GM21390 (cell line): ENCODE data around the gene SENP2.
A peak's percentile ranks its signal among the peaks of the same experiment; 100 is the strongest.
"Not testable (repeated sequence)": the region's sequence is repeated elsewhere in the genome, so short reads cannot be mapped to it uniquely, and the experiment has no call there.

ENCODE experiments used
- ATAC-seq: cut with Tn5 transposase; IDR thresholded peaks from one replicate; pipeline ENCODE4 v1.9.1; 2021; ENCODE audit not compliant: unreplicated experiment

Gene SENP2

GRCh38 chr3:185585859-185586685 is at the start of gene SENP2:
Gene SENP2, plus strand, starts transcription at chr3:185586295. Its CDS starts 119 bp downstream, at chr3:185586414.
- ATAC-seq = peak; percentile 95

GRCh38 chr3:185537369-185537970 is 48.6 kb upstream of the SENP2 start:
- ATAC-seq = peak; percentile 99

DNA sequence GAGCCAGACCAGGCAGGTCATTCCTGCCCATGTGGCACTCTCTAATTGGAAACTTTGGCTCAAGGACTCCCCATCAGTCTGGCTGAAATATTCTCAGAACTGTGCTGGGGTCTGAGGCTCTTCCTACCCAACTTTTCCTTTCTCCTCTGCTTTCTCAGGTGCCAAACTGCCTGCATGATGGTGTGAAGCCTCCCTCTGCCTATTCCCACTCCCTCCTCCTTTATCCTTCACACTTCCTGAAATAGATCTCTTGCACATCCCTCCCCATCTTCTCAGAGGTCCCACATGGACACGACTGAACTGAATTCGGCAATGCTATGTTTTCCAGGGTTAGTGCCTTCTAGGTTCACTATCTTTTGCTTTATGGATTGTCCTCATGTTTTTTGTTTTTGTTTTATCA is 46.2 kb upstream of the SENP2 start:
- no peak for ATAC-seq

DNA sequence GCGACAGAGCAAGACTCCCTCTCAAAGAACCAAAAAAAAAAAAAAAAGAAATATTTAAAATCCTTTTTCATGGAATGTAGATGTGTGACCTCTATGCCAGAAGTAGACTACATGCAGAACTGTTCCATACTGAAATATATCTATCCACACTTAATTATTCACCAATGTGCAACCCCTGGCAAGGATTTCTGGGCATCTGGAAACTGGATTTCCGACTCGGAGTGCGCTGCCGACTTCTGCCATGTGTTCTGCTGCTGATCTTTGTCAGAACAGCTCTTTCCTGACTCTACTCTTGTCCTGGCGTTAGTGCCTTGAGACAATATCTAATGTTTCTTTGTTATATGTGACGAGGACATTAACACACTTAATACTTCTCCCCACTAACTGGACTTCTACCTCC is 45.4 kb upstream of the SENP2 start:
- ATAC-seq = no peak

DNA sequence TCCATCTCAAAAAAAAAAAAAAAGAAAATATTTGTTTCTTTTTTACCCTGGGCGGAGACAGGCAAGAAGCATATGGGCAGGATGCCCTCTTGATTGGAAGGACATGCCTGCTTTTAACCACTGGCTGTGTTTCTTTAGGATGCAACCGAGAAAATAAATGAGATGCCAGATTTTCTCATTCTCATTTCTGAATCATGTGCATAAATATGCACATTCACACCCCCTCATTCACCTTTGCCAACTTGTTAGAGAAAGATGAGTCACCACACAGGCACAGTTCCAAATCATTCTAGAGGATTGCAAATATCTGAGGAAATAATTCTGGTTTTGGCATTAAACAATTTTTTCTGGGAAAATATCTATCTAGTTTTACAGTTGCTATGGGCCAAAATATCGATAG is 37.0 kb upstream of the SENP2 start:
- ATAC-seq = no peak

DNA sequence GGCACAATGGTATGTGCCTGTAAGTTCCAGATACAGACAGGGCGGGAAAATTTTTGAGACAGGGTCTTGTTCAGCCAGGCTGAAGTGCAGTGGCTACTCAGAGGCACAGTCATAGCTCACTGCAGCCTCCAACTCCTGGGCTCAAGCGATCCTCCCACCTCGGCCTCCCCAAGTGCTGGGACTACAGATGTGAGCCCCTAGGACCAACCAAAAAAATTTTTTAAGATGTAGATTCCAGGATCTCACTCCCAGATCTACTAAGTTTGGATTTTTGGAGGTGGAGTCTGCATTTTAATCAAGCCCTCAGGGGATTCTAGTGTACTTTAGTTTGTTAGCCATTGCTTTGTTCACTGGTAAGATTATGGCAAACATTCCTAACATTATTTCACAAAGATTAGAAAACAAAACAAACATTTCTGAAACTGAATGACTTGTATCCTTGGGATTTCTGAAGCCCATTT is 36.4 kb upstream of the SENP2 start:
- ATAC-seq = no peak

DNA sequence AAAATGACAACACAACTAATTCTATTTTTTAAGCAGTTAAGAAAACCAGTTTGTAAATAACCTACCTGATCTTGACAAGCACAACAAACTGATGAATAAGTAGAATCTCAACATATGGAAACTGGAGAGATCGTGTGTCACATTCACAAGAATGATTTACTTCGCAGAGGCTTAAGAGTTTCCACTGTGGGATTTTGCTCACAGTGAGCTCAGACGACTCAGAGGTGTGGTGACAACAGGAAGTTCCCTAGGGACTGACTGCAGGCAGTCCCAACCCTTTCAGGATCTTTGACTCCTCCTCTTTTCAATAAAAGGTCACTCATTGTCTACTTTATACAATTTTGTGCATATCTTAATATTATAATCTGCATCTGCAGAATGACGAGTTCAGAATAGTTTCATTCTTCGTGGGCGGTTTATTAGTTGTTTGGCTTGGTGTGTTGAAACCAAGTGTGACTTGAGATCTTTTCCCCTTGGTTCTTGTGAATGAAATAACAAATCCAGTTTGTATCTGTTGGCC is 33.7 kb upstream of the SENP2 start, which contains the start of gene LIPH:
LIPH (minus strand) TSS at position 231 of the 520 bp plus-strand sequence; CDS start at position 114, 117 bp downstream.
- ATAC-seq = peak; percentile 69

DNA sequence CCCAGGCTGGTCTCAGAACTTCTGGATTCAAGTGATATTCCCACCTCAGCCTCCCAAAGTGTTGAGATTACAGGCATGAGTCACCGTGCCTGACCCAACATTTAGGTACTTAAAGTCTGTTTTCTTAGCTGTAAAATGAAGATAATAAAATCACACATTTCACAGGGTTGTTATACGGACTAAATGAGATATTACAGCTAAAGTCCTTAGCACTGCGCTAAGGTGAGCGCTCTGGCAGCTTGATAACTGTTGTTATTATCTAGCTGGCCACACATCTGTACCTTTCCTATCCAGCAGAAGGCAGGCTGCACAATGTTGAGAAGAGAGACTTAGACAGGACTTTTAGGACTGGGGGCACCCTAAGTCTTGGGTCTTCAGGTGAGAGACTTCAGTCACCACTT is 31.0 kb upstream of the SENP2 start:
- ATAC-seq = no peak

DNA sequence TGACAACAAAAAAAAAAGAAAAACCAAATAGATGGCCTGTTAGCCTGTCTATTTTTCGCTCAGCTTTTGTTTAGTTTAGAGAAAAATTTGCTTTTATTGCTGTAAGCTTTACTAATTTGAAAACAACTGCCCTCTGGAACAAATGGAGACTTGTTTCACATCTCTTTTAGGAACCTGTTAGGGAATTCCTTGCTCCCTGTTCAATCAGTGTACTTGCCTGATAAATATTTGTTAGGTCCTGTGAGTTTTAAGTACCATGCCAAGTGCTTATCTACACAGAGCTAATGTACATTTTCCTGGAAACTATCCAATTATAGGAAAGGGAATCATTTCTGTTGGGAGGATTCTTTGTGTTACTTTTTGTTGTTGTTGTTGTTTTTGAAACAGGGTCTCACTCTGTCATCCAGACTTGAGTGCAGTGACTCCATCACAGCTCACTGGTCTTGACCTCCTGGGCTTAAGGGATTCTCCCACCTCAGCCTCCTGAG is 30.2 kb upstream of the SENP2 start:
- ATAC-seq = no peak

- ATAC-seq = not testable (repeated sequence)
Measured at GRCh38 chr3:185556640-185557039, 29.5 kb upstream of the SENP2 start.

DNA sequence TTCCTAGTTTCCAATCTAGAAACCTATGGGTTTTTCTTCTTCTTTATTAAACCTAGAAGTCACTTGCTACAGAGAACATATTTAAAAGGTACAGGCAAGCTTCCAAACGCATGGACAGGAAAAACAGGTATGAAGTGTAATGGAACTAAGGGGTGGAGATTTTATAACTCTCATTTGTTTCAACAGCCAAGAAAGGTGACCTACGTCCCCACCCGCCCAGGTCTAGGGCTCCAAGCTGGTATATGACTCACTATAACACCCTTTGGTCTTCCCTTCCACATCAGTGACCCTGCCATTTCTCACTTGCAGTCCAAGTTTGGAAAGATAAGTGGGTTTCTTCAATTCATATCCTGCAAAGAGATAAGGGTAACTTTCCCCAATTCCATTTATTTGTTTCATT is 27.7 kb upstream of the SENP2 start:
- ATAC-seq = no peak

GRCh38 chr3:185559706-185560090 is 26.4 kb upstream of the SENP2 start:
- no peak for ATAC-seq

- no peak for ATAC-seq
Measured at GRCh38 chr3:185560676-185561075, 25.4 kb upstream of the SENP2 start.

DNA sequence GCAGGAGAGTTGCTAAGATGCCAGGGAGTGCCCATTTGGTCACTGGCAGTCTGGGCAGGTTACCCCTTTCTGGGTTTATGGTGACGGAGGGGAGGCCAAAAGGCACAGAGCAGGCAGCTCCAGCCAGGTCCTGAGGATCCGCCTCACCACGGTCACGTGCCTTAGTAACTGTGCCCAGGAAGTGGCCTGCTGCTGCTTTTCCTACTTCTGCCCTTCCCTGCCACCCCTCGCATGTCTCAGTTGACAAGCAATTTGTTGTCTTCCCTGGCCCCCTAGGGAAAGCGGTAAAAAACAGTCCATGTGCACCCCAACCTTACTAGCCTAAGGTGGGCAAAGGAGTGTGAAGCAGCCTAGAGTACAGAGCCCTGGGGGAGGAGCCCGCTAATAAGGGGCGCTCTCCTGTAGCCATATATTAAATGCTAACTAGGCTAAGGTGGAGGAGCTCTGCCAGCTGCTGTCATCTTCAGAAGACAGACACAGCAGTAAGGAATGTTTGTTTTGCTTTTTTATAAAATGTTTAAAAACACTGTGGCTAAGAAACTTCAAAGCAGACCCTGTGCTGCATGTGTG is 24.6 kb upstream of the SENP2 start:
- ATAC-seq = no peak

GRCh38 chr3:185561958-185562357 is 24.1 kb upstream of the SENP2 start:
- no peak for ATAC-seq

GRCh38 chr3:185572183-185572582 is 13.9 kb upstream of the SENP2 start:
- ATAC-seq = no peak

DNA sequence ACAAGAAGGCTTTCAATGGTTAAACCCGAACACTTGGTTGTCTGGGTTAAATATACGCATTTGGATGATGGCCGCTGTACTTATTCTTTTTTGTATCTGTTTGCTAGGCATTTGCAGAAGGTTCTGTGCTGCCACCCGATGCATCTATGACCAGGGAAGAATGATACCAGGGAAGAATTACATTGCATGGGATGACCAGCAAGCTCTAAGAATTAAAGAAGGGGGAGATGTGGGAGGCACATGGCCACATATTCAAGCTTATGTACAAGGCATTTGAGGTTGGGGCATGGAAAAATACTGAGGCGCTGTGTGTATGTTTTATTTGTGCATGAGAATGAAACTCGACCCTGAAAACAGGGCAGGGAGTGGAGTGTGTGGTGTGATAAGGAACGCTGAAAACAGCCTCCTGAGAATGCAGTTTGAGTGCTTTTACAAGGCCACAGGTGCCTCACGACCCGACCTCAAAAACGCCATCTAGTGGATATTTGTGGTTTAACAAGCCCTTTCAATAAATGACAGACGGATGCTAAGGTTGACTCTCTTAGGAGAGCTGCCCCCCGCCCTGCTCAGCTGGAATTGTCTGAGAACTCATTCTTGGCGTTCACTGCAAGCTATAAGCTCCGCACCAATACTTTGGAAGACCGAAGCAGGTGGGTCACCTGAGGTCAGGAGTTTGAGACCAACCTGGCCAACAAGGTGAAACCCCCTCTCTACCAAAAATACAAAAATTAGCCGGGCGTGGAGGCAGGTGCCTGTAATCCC is 10.8 kb upstream of the SENP2 start:
- ATAC-seq = not testable (repeated sequence)

DNA sequence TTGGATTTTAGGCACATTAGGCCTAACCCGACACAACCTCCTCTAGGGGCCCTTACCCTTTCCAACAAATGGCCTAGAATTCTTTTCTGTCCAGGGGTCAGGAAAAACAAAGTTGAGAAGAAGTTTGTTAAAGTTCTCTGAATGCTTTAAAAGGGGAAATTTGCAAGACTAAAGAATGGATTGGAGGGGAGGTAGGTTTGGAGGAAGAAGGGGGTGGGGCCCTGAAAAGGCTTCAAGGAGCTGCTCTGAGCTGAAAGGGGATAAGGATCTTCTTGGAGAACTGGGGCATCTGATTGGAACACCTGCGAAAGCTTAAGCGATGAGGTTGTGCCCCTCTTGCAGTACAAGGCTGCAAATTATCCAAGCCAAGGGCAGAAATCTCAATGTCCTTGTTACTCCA is 3.9 kb upstream of the SENP2 start:
- no peak for ATAC-seq

- ATAC-seq = no peak
Measured at GRCh38 chr3:185582871-185583270, 3.2 kb upstream of the SENP2 start.

- no peak for ATAC-seq
Measured at GRCh38 chr3:185583925-185584324, 2.2 kb upstream of the SENP2 start.

GRCh38 chr3:185584686-185585085 is 1.4 kb upstream of the SENP2 start:
- ATAC-seq = no peak
